Stimulated activated CD8-positive, alpha-beta memory T cell treated with anti-CD3 and anti-CD28 coated beads, Interleukin-2, amount 100 ng/mL, for 1 hour (primary cell): ENCODE data around the gene RUNX1.

Experiments
- DNase-seq, 2 donors: peaks; one replicate each; pipeline ENCODE4 v3.0.0-alpha.2; 2020; ENCODE audit warnings: low read depth in 2 of 2

The RUNX1 gene

GRCh38 chr21:35036465-35037383, 12.4 kb downstream of the RUNX1 start:
- no peak for DNase-seq

- DNase-seq, result no peak
Measured at GRCh38 chr21:35035581-35035980, 13.5 kb downstream of the RUNX1 start.

GRCh38 chr21:35035116-35035515, 14.0 kb downstream of the RUNX1 start:
- no peak for DNase-seq

- DNase-seq, result no peak
Measured at GRCh38 chr21:35034203-35034926, 14.7 kb downstream of the RUNX1 start.

GRCh38 chr21:35032474-35033263, 16.4 kb downstream of the RUNX1 start:
- no peak for DNase-seq

GRCh38 chr21:35028451-35028978, 20.6 kb downstream of the RUNX1 start:
- no peak for DNase-seq

- no peak for DNase-seq
Measured at GRCh38 chr21:35027563-35028450, 21.3 kb downstream of the RUNX1 start.

- peak; percentile 72 for DNase-seq
Measured at GRCh38 chr21:35026617-35027562, 22.2 kb downstream of the RUNX1 start.

- DNase-seq, result no peak
Measured at GRCh38 chr21:35026153-35026500, 23.0 kb downstream of the RUNX1 start.

GRCh38 chr21:35025206-35026152, 23.6 kb downstream of the RUNX1 start:
- DNase-seq, result no peak

GRCh38 chr21:35024513-35024912, 24.6 kb downstream of the RUNX1 start:
- DNase-seq, result no peak

GRCh38 chr21:35024071-35024420, 25.1 kb downstream of the RUNX1 start:
- no peak for DNase-seq

- no peak for DNase-seq
Measured at GRCh38 chr21:35023396-35024070, 25.6 kb downstream of the RUNX1 start.

GRCh38 chr21:35021546-35021945, 27.6 kb downstream of the RUNX1 start:
- DNase-seq, result no peak

GRCh38 chr21:35020902-35021301, 28.2 kb downstream of the RUNX1 start:
- DNase-seq, result no peak

- peak in 1 of 2 donors; percentile 18 for DNase-seq
Measured at GRCh38 chr21:35020436-35020835, 28.7 kb downstream of the RUNX1 start.

GRCh38 chr21:35019631-35020032, 29.5 kb downstream of the RUNX1 start:
- DNase-seq, result no peak

- DNase-seq, result no peak
Measured at GRCh38 chr21:35017256-35017655, 31.8 kb downstream of the RUNX1 start.
